MM.1S (cell line): ENCODE data around the gene WDR88.

ENCODE experiments used
- CTCF ChIP-seq: fragments of 300-600 bp; sonication (generic); IDR thresholded peaks from 2 replicates; pipeline ENCODE4 v1.5.1; 2016; ENCODE audit warnings: antibody characterized with exemption, low read length, mixed read lengths
- EZH2 ChIP-seq: fragments of 300-600 bp; sonication (generic); optimal IDR thresholded peaks from 2 replicates; pipeline ENCODE3; 2017; ENCODE audit warnings: low read depth, mild to moderate bottlenecking, antibody characterized with exemption, low read length, mixed read lengths
- EZH2phosphoT487 ChIP-seq: fragments of 300-600 bp; sonication (generic); IDR thresholded peaks from 2 replicates; pipeline ENCODE4 v1.6.1; 2018; ENCODE audit warnings: antibody characterized with exemption, low read length

GRCh38 chr19:33168528-33168927, 36.6 kb downstream of the WDR88 start:
- TF ChIP-seq CTCF (no peak), EZH2 (no peak), EZH2phosphoT487 (no peak)
